DMS 273 treated with DMSO at 0.1 percent for 48 hours (cell line): ENCODE measurements around the gene PMCH.
"Not testable (repeated sequence)": the region's sequence is repeated elsewhere in the genome, so short reads cannot be mapped to it uniquely, and the experiment has no call there.

ENCODE experiments used
- DNase-seq: peaks from one replicate; lab custom pipeline; 2025; lab: John Stamatoyannopoulos, UW

PMCH gene

GRCh38 chr12:102197789-102198188 lies at the start of gene PMCH:
Gene PMCH, minus strand, starts transcription at chr12:102197833. Its CDS starts 63 bp downstream, at chr12:102197770.
- no peak for DNase-seq

- not testable (repeated sequence) for DNase-seq
These were observed 43.2 kb upstream of the PMCH start for GRCh38 chr12:102240859-102241258.

GRCh38 chr12:102234599-102234998 lies 37.0 kb upstream of the PMCH start:
- no peak for DNase-seq

GRCh38 chr12:102232446-102232845 lies 34.8 kb upstream of the PMCH start:
- no peak for DNase-seq

- no peak for DNase-seq
These were observed 34.4 kb upstream of the PMCH start for GRCh38 chr12:102232036-102232435.

GRCh38 chr12:102227954-102228353 lies 30.3 kb upstream of the PMCH start:
- no peak for DNase-seq

- no peak for DNase-seq
These were observed 23.1 kb upstream of the PMCH start for GRCh38 chr12:102220736-102221135.

- DNase-seq, result no peak
These were observed 18.5 kb upstream of the PMCH start for GRCh38 chr12:102215992-102216691.

- no peak for DNase-seq
These were observed 6.4 kb upstream of the PMCH start for GRCh38 chr12:102204025-102204424.

- DNase-seq, result no peak
These were observed 4.9 kb upstream of the PMCH start for GRCh38 chr12:102202556-102202955.

GRCh38 chr12:102201436-102202061 lies 3.9 kb upstream of the PMCH start:
- no peak for DNase-seq

GRCh38 chr12:102195826-102196225 lies 1.8 kb downstream of the PMCH start:
- DNase-seq, result no peak

- DNase-seq, result no peak
These were observed 15.0 kb downstream of the PMCH start for GRCh38 chr12:102182635-102183034.

- DNase-seq, result no peak
These were observed 22.9 kb downstream of the PMCH start for GRCh38 chr12:102174761-102175160.

GRCh38 chr12:102174117-102174516 lies 23.5 kb downstream of the PMCH start:
- DNase-seq, result no peak

GRCh38 chr12:102172436-102172835 lies 25.2 kb downstream of the PMCH start:
- no peak for DNase-seq

GRCh38 chr12:102171951-102172350 lies 25.7 kb downstream of the PMCH start:
- no peak for DNase-seq

- DNase-seq, result no peak
These were observed 27.6 kb downstream of the PMCH start for GRCh38 chr12:102169922-102170621.

- no peak for DNase-seq
These were observed 29.6 kb downstream of the PMCH start for GRCh38 chr12:102167821-102168604.

- DNase-seq, result no peak
These were observed 34.2 kb downstream of the PMCH start for GRCh38 chr12:102163383-102163782.

GRCh38 chr12:102155206-102155605 lies 42.4 kb downstream of the PMCH start:
- DNase-seq, result not testable (repeated sequence)

- not testable (repeated sequence) for DNase-seq
These were observed 50.5 kb downstream of the PMCH start for GRCh38 chr12:102147062-102147587.
